K562 (cell line): ENCODE results near the gene MYH2. TPM values are rescaled to one million over a fixed set of nuclear protein-coding genes. Genes with fewer than 3 reads are reported as not detected.

Experiments
- CXXC5 ChIP-seq: fragments of 250-450 bp; sonication (Bioruptor Pico); IDR thresholded peaks from 2 replicates; pipeline ENCODE4 v1.8.0; 2022; ENCODE audit warnings: inconsistent platforms, mild to moderate bottlenecking, moderate library complexity
- HBP1 ChIP-seq: fragments of 450-650 bp; formaldehyde crosslinking; IDR thresholded peaks from 2 replicates; pipeline ENCODE4 v1.4.0; 2022; ENCODE audit warnings: missing genetic modification characterization
- NBN ChIP-seq: fragments of 450-650 bp; IDR thresholded peaks from 2 replicates; pipeline ENCODE4 v1.6.1; 2016; ENCODE audit warnings: low read depth, mild to moderate bottlenecking
- ZBTB8A ChIP-seq: fragments of 450-650 bp; IDR thresholded peaks from 2 replicates; pipeline ENCODE4 v1.6.1; 2018; ENCODE audit warnings: mild to moderate bottlenecking, moderate library complexity; ENCODE audit not compliant: partially characterized antibody
- polyA plus RNA-seq, 8 experiments: library from polyadenylated mRNA; depleted of rRNA in 4 of 8; stranded (reverse) in 5 of 8; unstranded in 3 of 8; fragments of >200 nt; fragmentation: Nextera tagmentation in 2 of 8; fragmentation: Illumina TruSeq in 1 of 8; extraction: Ambion mirVana in 2 of 8; extraction: Trizol in 1 of 8; gene quantifications; 2 replicates each; pipeline versions ENCODE4 v1.2.1 to v1.2.3, GENCODE V29; 2011 to 2014; ENCODE audit warnings: inconsistent platforms in 1 of 8, missing spikeins in 1 of 8
- total RNA-seq, 7 experiments: library from RNA; depleted of rRNA in 6 of 7; stranded (reverse); fragments of >200 nt in 6 of 7; fragmentation: Illumina TruSeq in 2 of 7; extraction: Trizol in 2 of 7; gene quantifications; 2 replicates each; pipeline versions ENCODE4 v1.2.1 to v1.2.3, GENCODE V29; 2011 to 2021; ENCODE audit warnings: low replicate concordance in 1 of 7
- TF ChIP-seq, protein P1 (sequence below): fragments of 450-650 bp; formaldehyde crosslinking; IDR thresholded peaks from 2 replicates; pipeline ENCODE4 v1.4.0; 2022; ENCODE audit warnings: missing genetic modification characterization
- TF ChIP-seq, protein P2 (sequence below): fragments of 250-450 bp; sonication (Bioruptor Pico); IDR thresholded peaks from 2 replicates; pipeline ENCODE4 v1.5.0; 2022; ENCODE audit warnings: mild to moderate bottlenecking
- TF ChIP-seq, protein P3 (sequence below): sonication (generic); formaldehyde crosslinking; IDR thresholded peaks from 2 replicates; pipeline ENCODE4 v1.9.0; 2022; ENCODE audit warnings: mild to moderate bottlenecking, missing genetic modification reagents

Gene MYH2
- total and polyA plus RNA-seq, 9 of the 15 experiments (the other 6 are each of a cell fraction or from before 2014, with no cell fraction given): not detected

DNA sequence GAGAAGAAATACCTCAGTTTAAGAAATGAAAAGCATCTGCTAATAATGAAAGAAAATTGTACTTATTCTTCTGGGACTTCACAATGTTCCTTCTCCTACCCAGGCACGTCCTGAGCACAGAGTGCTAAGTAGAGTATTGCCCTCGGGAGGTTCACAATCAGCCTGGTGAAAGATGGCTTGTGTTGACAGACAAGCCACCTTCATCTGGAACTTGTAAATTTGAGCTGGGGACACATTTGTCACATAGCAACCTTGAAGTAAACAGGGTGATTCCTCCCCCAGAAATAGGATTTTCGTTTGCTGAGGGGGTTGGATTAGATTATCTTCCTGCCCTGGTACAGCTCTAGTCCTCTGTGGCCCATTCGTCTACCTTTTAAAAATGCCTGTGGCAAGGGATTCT lies 34.4 kb upstream of the MYH2 start (continued):
- TF ChIP-seq, protein P1, sequence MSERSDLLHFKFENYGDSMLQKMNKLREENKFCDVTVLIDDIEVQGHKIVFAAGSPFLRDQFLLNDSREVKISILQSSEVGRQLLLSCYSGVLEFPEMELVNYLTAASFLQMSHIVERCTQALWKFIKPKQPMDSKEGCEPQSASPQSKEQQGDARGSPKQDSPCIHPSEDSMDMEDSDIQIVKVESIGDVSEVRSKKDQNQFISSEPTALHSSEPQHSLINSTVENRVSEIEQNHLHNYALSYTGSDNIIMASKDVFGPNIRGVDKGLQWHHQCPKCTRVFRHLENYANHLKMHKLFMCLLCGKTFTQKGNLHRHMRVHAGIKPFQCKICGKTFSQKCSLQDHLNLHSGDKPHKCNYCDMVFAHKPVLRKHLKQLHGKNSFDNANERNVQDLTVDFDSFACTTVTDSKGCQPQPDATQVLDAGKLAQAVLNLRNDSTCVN (CRISPR knock-in tag): no peak
- TF ChIP-seq, protein P2, sequence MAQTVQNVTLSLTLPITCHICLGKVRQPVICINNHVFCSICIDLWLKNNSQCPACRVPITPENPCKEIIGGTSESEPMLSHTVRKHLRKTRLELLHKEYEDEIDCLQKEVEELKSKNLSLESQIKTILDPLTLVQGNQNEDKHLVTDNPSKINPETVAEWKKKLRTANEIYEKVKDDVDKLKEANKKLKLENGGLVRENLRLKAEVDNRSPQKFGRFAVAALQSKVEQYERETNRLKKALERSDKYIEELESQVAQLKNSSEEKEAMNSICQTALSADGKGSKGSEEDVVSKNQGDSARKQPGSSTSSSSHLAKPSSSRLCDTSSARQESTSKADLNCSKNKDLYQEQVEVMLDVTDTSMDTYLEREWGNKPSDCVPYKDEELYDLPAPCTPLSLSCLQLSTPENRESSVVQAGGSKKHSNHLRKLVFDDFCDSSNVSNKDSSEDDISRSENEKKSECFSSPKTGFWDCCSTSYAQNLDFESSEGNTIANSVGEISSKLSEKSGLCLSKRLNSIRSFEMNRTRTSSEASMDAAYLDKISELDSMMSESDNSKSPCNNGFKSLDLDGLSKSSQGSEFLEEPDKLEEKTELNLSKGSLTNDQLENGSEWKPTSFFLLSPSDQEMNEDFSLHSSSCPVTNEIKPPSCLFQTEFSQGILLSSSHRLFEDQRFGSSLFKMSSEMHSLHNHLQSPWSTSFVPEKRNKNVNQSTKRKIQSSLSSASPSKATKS (CRISPR knock-in tag): no peak
- TF ChIP-seq HBP1 (CRISPR knock-in tag) (no peak), CXXC5 (CRISPR knock-in tag) (no peak), NBN (no peak), ZBTB8A (no peak)
- TF ChIP-seq, protein P3, sequence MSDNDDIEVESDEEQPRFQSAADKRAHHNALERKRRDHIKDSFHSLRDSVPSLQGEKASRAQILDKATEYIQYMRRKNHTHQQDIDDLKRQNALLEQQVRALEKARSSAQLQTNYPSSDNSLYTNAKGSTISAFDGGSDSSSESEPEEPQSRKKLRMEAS (CRISPR knock-in tag): no peak
